Measurements from ENCODE around the gene DUS1L. TPM values are rescaled to one million over a fixed set of nuclear protein-coding genes. Genes with fewer than 3 reads are reported as not detected.

Gene DUS1L
- total and polyA plus RNA-seq, 2 experiments from 2014 or later: 66.0 to 122 TPM

- H3K27me3 Mint-ChIP-seq (ENCODE audit: insufficient read depth, low read depth, poor library complexity): peaks cover 9% of the 10 kb centered on the region
- Histone ChIP-seq H3K9me2 (ENCODE audit: insufficient read depth) (no peaks in the 10 kb centered on the region), H2AFZ (no peak overlapping the region), H4K20me1 (replicated peaks; ENCODE audit: insufficient read depth) (peaks cover 8% of the 10 kb centered on the region; the same call in 1 of the 2 replicates), H3K4me1 (ENCODE audit: insufficient read depth) (no peaks in the 10 kb centered on the region), H3K4me2 (no peak overlapping the region), H3K27ac (ENCODE audit: low read depth) (no peak overlapping the region), H3K36me3 (ENCODE audit: insufficient read depth) (no peaks in the 10 kb centered on the region), H3K27me3 (ENCODE audit: insufficient read depth) (no peaks in the 10 kb centered on the region), H3K4me3 (no peak overlapping the region), H3K79me2 (replicated peaks; ENCODE audit: insufficient read depth) (peaks cover 9% of the 10 kb centered on the region; the same call in 1 of the 2 replicates), H3F3A (replicated peaks; ENCODE audit: low read depth) (0 out of 2 replicates have a peak, but pooled peaks cover 6% of the 10 kb centered on the region)
- H3K4me3 Mint-ChIP-seq: no peak overlapping the region
- peaks cover 8% of the 10 kb centered on the region for H3K36me3 Mint-ChIP-seq (ENCODE audit: low read depth)
- peaks cover 2% of the 10 kb centered on the region; the same call in 1 of the 3 replicates for H3K4me1 Mint-ChIP-seq
- ATAC-seq (no peak), DNase-seq (ENCODE audit: low spot score) (no peak)
- H3K9me3 Mint-ChIP-seq: no peaks in the 10 kb centered on the region
- H3K27ac Mint-ChIP-seq: no peak overlapping the region
- TF ChIP-seq ZNF114 (CRISPR knock-in tag; IDR thresholded peaks at IDR 0.05) (no peak), POLR2AphosphoS5 (IDR thresholded peaks at IDR 0.05; ENCODE audit: low read depth) (no peak), EZH2 (IDR thresholded peaks at IDR 0.05; ENCODE audit: low read depth, unreplicated experiment) (no peak), NANOG (IDR thresholded peaks at IDR 0.05; ENCODE audit: borderline replicate concordance) (no peak), CREB1 (CRISPR knock-in tag; IDR thresholded peaks at IDR 0.05; ENCODE audit: low read depth) (no peak), EZH2phosphoT487 (IDR thresholded peaks at IDR 0.05; ENCODE audit: unreplicated experiment) (no peak), JUNB (IDR thresholded peaks at IDR 0.05; ENCODE audit: unreplicated experiment) (no peak), STAT1 (IDR thresholded peaks at IDR 0.05; ENCODE audit: unreplicated experiment) (no peak)
- TF ChIP-seq, protein P1, sequence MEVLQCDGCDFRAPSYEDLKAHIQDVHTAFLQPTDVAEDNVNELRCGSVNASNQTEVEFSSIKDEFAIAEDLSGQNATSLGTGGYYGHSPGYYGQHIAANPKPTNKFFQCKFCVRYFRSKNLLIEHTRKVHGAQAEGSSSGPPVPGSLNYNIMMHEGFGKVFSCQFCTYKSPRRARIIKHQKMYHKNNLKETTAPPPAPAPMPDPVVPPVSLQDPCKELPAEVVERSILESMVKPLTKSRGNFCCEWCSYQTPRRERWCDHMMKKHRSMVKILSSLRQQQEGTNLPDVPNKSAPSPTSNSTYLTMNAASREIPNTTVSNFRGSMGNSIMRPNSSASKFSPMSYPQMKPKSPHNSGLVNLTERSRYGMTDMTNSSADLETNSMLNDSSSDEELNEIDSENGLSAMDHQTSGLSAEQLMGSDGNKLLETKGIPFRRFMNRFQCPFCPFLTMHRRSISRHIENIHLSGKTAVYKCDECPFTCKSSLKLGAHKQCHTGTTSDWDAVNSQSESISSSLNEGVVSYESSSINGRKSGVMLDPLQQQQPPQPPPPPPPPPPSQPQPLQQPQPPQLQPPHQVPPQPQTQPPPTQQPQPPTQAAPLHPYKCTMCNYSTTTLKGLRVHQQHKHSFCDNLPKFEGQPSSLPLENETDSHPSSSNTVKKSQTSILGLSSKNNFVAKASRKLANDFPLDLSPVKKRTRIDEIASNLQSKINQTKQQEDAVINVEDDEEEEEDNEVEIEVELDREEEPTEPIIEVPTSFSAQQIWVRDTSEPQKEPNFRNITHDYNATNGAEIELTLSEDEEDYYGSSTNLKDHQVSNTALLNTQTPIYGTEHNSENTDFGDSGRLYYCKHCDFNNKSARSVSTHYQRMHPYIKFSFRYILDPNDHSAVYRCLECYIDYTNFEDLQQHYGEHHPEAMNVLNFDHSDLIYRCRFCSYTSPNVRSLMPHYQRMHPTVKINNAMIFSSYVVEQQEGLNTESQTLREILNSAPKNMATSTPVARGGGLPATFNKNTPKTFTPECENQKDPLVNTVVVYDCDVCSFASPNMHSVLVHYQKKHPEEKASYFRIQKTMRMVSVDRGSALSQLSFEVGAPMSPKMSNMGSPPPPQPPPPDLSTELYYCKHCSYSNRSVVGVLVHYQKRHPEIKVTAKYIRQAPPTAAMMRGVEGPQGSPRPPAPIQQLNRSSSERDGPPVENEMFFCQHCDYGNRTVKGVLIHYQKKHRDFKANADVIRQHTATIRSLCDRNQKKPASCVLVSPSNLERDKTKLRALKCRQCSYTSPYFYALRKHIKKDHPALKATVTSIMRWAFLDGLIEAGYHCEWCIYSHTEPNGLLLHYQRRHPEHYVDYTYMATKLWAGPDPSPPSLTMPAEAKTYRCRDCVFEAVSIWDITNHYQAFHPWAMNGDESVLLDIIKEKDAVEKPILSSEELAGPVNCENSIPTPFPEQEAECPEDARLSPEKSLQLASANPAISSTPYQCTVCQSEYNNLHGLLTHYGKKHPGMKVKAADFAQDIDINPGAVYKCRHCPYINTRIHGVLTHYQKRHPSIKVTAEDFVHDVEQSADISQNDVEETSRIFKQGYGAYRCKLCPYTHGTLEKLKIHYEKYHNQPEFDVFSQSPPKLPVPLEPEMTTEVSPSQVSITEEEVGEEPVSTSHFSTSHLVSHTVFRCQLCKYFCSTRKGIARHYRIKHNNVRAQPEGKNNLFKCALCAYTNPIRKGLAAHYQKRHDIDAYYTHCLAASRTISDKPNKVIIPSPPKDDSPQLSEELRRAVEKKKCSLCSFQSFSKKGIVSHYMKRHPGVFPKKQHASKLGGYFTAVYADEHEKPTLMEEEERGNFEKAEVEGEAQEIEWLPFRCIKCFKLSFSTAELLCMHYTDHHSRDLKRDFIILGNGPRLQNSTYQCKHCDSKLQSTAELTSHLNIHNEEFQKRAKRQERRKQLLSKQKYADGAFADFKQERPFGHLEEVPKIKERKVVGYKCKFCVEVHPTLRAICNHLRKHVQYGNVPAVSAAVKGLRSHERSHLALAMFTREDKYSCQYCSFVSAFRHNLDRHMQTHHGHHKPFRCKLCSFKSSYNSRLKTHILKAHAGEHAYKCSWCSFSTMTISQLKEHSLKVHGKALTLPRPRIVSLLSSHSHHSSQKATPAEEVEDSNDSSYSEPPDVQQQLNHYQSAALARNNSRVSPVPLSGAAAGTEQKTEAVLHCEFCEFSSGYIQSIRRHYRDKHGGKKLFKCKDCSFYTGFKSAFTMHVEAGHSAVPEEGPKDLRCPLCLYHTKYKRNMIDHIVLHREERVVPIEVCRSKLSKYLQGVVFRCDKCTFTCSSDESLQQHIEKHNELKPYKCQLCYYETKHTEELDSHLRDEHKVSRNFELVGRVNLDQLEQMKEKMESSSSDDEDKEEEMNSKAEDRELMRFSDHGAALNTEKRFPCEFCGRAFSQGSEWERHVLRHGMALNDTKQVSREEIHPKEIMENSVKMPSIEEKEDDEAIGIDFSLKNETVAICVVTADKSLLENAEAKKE (CRISPR knock-in tag; IDR thresholded peaks at IDR 0.05): no peak
- TF ChIP-seq, protein P2, sequence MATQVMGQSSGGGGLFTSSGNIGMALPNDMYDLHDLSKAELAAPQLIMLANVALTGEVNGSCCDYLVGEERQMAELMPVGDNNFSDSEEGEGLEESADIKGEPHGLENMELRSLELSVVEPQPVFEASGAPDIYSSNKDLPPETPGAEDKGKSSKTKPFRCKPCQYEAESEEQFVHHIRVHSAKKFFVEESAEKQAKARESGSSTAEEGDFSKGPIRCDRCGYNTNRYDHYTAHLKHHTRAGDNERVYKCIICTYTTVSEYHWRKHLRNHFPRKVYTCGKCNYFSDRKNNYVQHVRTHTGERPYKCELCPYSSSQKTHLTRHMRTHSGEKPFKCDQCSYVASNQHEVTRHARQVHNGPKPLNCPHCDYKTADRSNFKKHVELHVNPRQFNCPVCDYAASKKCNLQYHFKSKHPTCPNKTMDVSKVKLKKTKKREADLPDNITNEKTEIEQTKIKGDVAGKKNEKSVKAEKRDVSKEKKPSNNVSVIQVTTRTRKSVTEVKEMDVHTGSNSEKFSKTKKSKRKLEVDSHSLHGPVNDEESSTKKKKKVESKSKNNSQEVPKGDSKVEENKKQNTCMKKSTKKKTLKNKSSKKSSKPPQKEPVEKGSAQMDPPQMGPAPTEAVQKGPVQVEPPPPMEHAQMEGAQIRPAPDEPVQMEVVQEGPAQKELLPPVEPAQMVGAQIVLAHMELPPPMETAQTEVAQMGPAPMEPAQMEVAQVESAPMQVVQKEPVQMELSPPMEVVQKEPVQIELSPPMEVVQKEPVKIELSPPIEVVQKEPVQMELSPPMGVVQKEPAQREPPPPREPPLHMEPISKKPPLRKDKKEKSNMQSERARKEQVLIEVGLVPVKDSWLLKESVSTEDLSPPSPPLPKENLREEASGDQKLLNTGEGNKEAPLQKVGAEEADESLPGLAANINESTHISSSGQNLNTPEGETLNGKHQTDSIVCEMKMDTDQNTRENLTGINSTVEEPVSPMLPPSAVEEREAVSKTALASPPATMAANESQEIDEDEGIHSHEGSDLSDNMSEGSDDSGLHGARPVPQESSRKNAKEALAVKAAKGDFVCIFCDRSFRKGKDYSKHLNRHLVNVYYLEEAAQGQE (IDR thresholded peaks at IDR 0.05; ENCODE audit: unreplicated experiment): no peak
Observed at GRCh38 chr17:82048571-82048971, 17.0 kb downstream of the DUS1L start.

All from GM23338 (cell line).